ENCODE results near the gene NTNG1.

Gene NTNG1

GRCh38 chr1:107172450-107173170, 31.8 kb downstream of the NTNG1 start:
- Histone ChIP-seq H3K27me3 (ENCODE audit: insufficient read depth, poor library complexity, severe bottlenecking) (no peaks in the 10 kb centered on the region), H3K27ac (replicated peaks) (no peak overlapping the region), H3K4me3 (replicated peaks; ENCODE audit: insufficient read depth, low read length) (no peak overlapping the region)
- DNase-seq (ENCODE audit: low read depth in 1 of 2, low spot score in 1 of 2): no peak
- no peak for TF ChIP-seq CTCF (IDR thresholded peaks at IDR 0.05; ENCODE audit: insufficient read depth, low read length)
- TF ChIP-seq GABPA (IDR thresholded peaks at IDR 0.05; ENCODE audit: low read depth): no peak
- TF ChIP-seq POLR2AphosphoS5 (IDR thresholded peaks at IDR 0.05; ENCODE audit: low read depth): no peak
- TF ChIP-seq REST (IDR thresholded peaks at IDR 0.05; ENCODE audit: insufficient replicate concordance, low read depth): no peak
- no peak for TF ChIP-seq SPI1 (IDR thresholded peaks at IDR 0.05; ENCODE audit: borderline replicate concordance, low read depth)

GRCh38 chr1:107175102-107175909, 34.5 kb downstream of the NTNG1 start:
- TF ChIP-seq REST (IDR thresholded peaks at IDR 0.05; ENCODE audit: insufficient replicate concordance, low read depth) (no peak), POLR2AphosphoS5 (IDR thresholded peaks at IDR 0.05; ENCODE audit: low read depth) (no peak)
- Histone ChIP-seq H3K4me3 (replicated peaks; ENCODE audit: insufficient read depth, low read length) (no peak overlapping the region), H3K27me3 (ENCODE audit: insufficient read depth, poor library complexity, severe bottlenecking) (no peaks in the 10 kb centered on the region), H3K27ac (replicated peaks) (no peak overlapping the region)
- DNase-seq (ENCODE audit: low read depth in 1 of 2, low spot score in 1 of 2): no peak

- Histone ChIP-seq H3K4me3 (replicated peaks; ENCODE audit: insufficient read depth, low read length) (no peak overlapping the region), H3K27me3 (ENCODE audit: insufficient read depth, poor library complexity, severe bottlenecking) (no peaks in the 10 kb centered on the region), H3K27ac (replicated peaks) (no peak overlapping the region)
- no peak for DNase-seq (ENCODE audit: low read depth in 1 of 2, low spot score in 1 of 2)
- TF ChIP-seq GABPA (IDR thresholded peaks at IDR 0.05; ENCODE audit: low read depth) (no peak), REST (IDR thresholded peaks at IDR 0.05; ENCODE audit: insufficient replicate concordance, low read depth) (no peak), CTCF (IDR thresholded peaks at IDR 0.05; ENCODE audit: insufficient read depth, low read length) (no peak)
Observed at GRCh38 chr1:107181253-107181969, 40.6 kb downstream of the NTNG1 start.
